Liver (tissue), 9 donors: ENCODE data around the gene FRS3. TPM values are rescaled to one million over a fixed set of nuclear protein-coding genes. Genes with fewer than 3 reads are reported as not detected.

Source experiments
- DNase-seq: peaks from one replicate; pipeline ENCODE4 v3.0.0-alpha.2; 2017; ENCODE audit warnings: low spot score
- H3K27ac ChIP-seq, 2 donors: one replicate each; pipeline ENCODE4 v1.7.0; 2013; ENCODE audit warnings: inconsistent platforms in 2 of 2, low read length in 2 of 2, control low read depth in 1 of 2, low read depth in 1 of 2, mild to moderate bottlenecking in 1 of 2
- H3K27me3 ChIP-seq, 4 donors: one replicate each; pipeline versions ENCODE4 v1.6.1 to v1.7.0; 2013; ENCODE audit warnings: low read length in 3 of 4, inconsistent platforms in 1 of 4, mild to moderate bottlenecking in 1 of 4, moderate library complexity in 1 of 4; ENCODE audit not compliant: control insufficient read depth in 4 of 4, insufficient read depth in 4 of 4
- H3K36me3 ChIP-seq, 4 donors: one replicate each; pipeline versions ENCODE4 v1.6.1 to v1.7.0; 2013; ENCODE audit warnings: low read length in 3 of 4, mild to moderate bottlenecking in 3 of 4, low read depth in 1 of 4, moderate library complexity in 1 of 4; ENCODE audit not compliant: control insufficient read depth in 4 of 4, insufficient read depth in 3 of 4
- H3K4me1 ChIP-seq, 4 donors: one replicate each; pipeline versions ENCODE4 v1.6.1 to v1.7.0; 2013; ENCODE audit warnings: low read length in 3 of 4, mild to moderate bottlenecking in 3 of 4, moderate library complexity in 1 of 4; ENCODE audit not compliant: control insufficient read depth in 4 of 4, insufficient read depth in 4 of 4
- H3K4me3 ChIP-seq, 3 donors: one replicate each; pipeline versions ENCODE4 v1.6.1 to v1.7.0; 2013; ENCODE audit warnings: low read length in 3 of 3, control low read depth in 1 of 3, low read depth in 1 of 3, mild to moderate bottlenecking in 1 of 3
- H3K9ac ChIP-seq, 2 donors: one replicate each; pipeline ENCODE4 v1.7.0; 2013; ENCODE audit warnings: low read length in 2 of 2, mild to moderate bottlenecking in 2 of 2, moderate library complexity in 2 of 2, control low read depth in 1 of 2, low read depth in 1 of 2
- H3K9me3 ChIP-seq, 4 donors: one replicate each; pipeline versions ENCODE4 v1.6.1 to v1.7.0; 2013; ENCODE audit warnings: low read length in 3 of 4; ENCODE audit not compliant: control insufficient read depth in 4 of 4
- GABPA ChIP-seq, 2 donors: IDR thresholded peaks in 1 of 2; conservative IDR thresholded peaks in 1 of 2; 2 replicates each; pipeline ENCODE4 v1.6.1; 2016; ENCODE audit warnings: antibody characterized with exemption in 2 of 2, mild to moderate bottlenecking in 1 of 2, moderate library complexity in 1 of 2
- HNF4G ChIP-seq: IDR thresholded peaks from 2 replicates; pipeline ENCODE4 v1.6.1; 2016; ENCODE audit warnings: antibody characterized with exemption
- JUND ChIP-seq, 2 donors: IDR thresholded peaks; 2 replicates each; pipeline ENCODE4 v1.6.1; 2016; ENCODE audit warnings: antibody characterized with exemption in 2 of 2
- MAX ChIP-seq: IDR thresholded peaks from 2 replicates; pipeline ENCODE4 v1.6.1; 2016; ENCODE audit warnings: antibody characterized with exemption
- REST ChIP-seq: IDR thresholded peaks from 2 replicates; pipeline ENCODE4 v1.6.1; 2016; ENCODE audit warnings: antibody characterized with exemption, mild to moderate bottlenecking
- SP1 ChIP-seq: IDR thresholded peaks from 2 replicates; pipeline ENCODE4 v1.6.1; 2018; ENCODE audit warnings: antibody characterized with exemption, mild to moderate bottlenecking
- YY1 ChIP-seq: IDR thresholded peaks from 2 replicates; pipeline ENCODE4 v1.6.1; 2016; ENCODE audit warnings: antibody characterized with exemption, mild to moderate bottlenecking
- ZBTB33 ChIP-seq: IDR thresholded peaks from 2 replicates; pipeline ENCODE4 v1.6.1; 2016; ENCODE audit warnings: antibody characterized with exemption
- WGBS: extraction: QIAGEN DNeasy Blood & Tissue Kit; methylation state at CpG from one replicate; pipeline ENCODE4 v1.1.7; 2013; 5-methylcytosine and 5-hydroxymethylcytosine counted together
- polyA plus RNA-seq, 2 donors: library from polyadenylated mRNA; stranded (reverse) in 1 of 2; unstranded in 1 of 2; fragments of 200-250 nt in 1 of 2; fragments of >200 nt in 1 of 2; fragmentation: Nextera tagmentation in 1 of 2; extraction: Ambion mirVana in 1 of 2; gene quantifications; one replicate each; pipeline versions ENCODE4 v1.2.1 to v1.2.3, GENCODE V29; 2013 to 2015
- total RNA-seq, 2 donors: library from RNA; depleted of rRNA; stranded (reverse); fragments of >200 nt; gene quantifications; one replicate each; pipeline ENCODE4 v1.2.3, GENCODE V29; 2014
- TF ChIP-seq, protein P1 (sequence below): fragments of 150-350 bp; IDR thresholded peaks from 2 replicates; pipeline ENCODE4 v1.5.1; 2017; ENCODE audit warnings: improper control_type of control experiment, low read depth, low read length; ENCODE audit not compliant: missing input control
- TF ChIP-seq, protein P2 (sequence below): IDR thresholded peaks from 2 replicates; pipeline ENCODE4 v1.6.1; 2016; ENCODE audit warnings: antibody characterized with exemption
- donor health status: healthy.
- donor health status: healthy.
- donor health status: healthy.
- donor health status: healthy.
- donor health status: healthy.

FRS3 gene
- total and polyA plus RNA-seq, 4 donors: 0.42 to 1.6 (median 1.3) TPM

DNA sequence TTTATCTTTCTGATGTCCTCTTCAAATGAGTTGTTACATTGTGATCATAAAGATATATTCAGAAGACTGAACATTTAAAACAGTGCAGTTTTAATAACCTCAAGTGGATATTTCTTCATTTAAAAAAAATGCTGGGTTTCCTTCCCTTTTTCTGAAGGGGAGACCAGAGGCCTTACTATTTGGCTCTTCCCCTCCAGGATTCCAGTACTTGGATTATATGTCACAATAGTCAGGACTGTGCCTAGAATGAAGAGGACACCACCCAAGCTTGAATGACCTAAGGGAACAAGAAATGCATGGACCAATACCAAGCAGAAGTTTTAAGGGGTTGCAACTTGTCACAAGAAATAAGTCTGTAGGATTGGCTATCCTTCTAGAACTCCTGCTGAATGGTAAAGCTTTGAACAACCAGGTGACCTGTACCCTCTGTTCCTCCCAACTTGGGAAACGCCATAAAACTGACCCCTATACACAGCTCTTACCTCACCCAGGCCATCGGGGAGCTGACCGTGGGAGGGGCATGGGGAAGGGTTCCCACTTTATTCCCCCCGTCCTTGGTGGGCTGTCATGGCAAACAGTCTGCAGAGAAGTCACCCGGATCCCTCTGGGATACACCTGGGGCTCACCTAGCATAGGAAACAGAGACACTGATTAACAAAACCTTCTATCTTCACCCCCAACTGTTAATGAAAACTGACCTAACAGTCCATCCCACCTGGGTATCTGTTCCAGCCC is 2.0 kb downstream of the FRS3 start:
- no peak overlapping the region for H3K9ac ChIP-seq
- no peak overlapping the region for H3K4me3 ChIP-seq
- no peaks in the 10 kb centered on the region for H3K27me3 ChIP-seq
- 82% methylated on average over 5 of the region's 5 CpGs for WGBS
- H3K4me1 ChIP-seq: peaks cover 2 to 21% (median 18%) of the 10 kb centered on the region in 4 donors
- DNase-seq: no peak
- no peaks in the 10 kb centered on the region for H3K9me3 ChIP-seq
- TF ChIP-seq, protein P1, sequence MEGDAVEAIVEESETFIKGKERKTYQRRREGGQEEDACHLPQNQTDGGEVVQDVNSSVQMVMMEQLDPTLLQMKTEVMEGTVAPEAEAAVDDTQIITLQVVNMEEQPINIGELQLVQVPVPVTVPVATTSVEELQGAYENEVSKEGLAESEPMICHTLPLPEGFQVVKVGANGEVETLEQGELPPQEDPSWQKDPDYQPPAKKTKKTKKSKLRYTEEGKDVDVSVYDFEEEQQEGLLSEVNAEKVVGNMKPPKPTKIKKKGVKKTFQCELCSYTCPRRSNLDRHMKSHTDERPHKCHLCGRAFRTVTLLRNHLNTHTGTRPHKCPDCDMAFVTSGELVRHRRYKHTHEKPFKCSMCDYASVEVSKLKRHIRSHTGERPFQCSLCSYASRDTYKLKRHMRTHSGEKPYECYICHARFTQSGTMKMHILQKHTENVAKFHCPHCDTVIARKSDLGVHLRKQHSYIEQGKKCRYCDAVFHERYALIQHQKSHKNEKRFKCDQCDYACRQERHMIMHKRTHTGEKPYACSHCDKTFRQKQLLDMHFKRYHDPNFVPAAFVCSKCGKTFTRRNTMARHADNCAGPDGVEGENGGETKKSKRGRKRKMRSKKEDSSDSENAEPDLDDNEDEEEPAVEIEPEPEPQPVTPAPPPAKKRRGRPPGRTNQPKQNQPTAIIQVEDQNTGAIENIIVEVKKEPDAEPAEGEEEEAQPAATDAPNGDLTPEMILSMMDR: no peak
- TF ChIP-seq MAX: no peak
- TF ChIP-seq ZBTB33: no peak
- TF ChIP-seq REST: no peak
- TF ChIP-seq, protein P2, sequence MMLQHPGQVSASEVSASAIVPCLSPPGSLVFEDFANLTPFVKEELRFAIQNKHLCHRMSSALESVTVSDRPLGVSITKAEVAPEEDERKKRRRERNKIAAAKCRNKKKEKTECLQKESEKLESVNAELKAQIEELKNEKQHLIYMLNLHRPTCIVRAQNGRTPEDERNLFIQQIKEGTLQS: no peak
- TF ChIP-seq YY1: no peak
- no peak overlapping the region for H3K27ac ChIP-seq
- peaks cover 0 to 19% (median 11%) of the 10 kb centered on the region in 4 donors for H3K36me3 ChIP-seq

DNA sequence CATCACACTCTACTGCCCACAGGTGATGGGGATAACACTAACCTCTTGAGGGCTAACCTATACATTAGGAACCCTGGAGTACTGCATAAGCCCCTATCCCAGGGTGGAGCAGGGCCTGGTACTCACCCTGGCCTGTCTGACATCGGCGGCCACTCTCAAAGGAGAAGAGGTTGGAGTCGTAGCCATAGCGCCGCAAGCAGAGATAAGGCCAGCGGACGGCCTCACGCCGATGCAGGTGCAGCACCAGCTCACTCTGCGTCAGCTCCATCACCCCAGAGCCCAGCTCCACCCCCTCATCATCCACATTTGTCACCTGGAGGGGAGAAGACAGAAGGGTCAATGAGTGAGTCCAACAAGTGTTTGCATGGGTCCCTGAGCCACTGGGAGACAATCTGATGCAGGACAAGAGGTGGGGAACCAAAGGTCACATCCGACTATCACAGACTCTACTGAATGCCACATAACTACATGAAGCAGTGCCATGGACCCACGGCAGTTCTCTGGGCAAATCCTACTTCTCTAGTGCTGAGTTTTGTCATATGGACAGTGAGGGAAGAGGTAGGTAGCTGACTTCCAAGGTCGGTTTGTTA is 4.3 kb downstream of the FRS3 start:
- H3K36me3 ChIP-seq: peaks cover 11 to 38% (median 22%) of the 10 kb centered on the region in 4 donors
- no peaks in the 10 kb centered on the region for H3K9me3 ChIP-seq
- TF ChIP-seq HNF4G (no peak), JUND (IDR thresholded peaks at IDR 0.05) (no peak), YY1 (no peak), MAX (no peak), SP1 (no peak), GABPA (IDR thresholded peaks at IDR 0.05 in 1 of 2, conservative IDR thresholded peaks at IDR 0.05 in 1 of 2) (no peak)
- TF ChIP-seq, protein P1: no peak
- WGBS: 91% methylated on average over 13 of the region's 13 CpGs
- peaks cover 2 to 9% (median 8%) of the 10 kb centered on the region in 4 donors for H3K4me1 ChIP-seq
- no peak overlapping the region for H3K27ac ChIP-seq
- no peak for DNase-seq
- H3K4me3 ChIP-seq: no peak overlapping the region
- no peak overlapping the region for H3K9ac ChIP-seq
- H3K27me3 ChIP-seq: no peaks in the 10 kb centered on the region
